ENCODE results near the gene WNT5B.
A peak's percentile ranks its signal among the peaks of the same experiment; 100 is the strongest.

WNT5B gene

DNA sequence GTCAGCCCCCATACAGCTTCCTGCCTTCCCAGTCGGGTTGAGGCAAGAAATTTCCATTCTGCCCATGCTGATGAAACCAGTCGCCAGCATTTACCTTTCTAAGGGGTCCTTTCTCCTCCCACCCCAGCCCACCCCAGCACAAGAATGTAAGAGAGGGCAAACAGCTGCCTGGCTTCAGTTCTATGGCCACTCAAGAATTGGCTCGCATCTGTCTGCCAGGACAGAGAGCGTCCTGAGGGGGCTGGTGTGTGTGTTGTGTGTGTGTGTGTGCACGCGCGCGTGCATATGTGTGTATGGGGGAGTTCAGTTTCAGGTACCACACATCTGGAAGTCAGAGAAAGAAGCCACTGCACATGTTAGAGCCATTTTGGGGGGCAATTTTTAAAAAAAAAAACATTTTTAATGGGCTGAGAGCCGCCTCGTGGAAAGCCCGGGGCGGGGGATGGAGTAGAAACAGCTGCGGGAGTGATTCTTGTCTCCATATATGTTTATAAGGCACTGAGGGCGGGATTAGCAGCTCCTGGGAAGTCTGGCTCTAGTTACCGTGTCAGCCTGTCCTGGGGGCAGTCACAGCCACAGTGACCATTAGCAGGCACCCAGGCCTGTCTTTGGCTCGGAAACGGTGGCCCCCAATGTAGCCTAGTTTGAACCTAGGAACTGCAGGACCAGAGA is at the start of gene WNT5B:
WNT5B (plus strand) TSS at position 566 of the 672 bp plus-strand sequence. CDS start 2,124 bp downstream, outside the sequence.
- DNase-seq = no peak

DNA sequence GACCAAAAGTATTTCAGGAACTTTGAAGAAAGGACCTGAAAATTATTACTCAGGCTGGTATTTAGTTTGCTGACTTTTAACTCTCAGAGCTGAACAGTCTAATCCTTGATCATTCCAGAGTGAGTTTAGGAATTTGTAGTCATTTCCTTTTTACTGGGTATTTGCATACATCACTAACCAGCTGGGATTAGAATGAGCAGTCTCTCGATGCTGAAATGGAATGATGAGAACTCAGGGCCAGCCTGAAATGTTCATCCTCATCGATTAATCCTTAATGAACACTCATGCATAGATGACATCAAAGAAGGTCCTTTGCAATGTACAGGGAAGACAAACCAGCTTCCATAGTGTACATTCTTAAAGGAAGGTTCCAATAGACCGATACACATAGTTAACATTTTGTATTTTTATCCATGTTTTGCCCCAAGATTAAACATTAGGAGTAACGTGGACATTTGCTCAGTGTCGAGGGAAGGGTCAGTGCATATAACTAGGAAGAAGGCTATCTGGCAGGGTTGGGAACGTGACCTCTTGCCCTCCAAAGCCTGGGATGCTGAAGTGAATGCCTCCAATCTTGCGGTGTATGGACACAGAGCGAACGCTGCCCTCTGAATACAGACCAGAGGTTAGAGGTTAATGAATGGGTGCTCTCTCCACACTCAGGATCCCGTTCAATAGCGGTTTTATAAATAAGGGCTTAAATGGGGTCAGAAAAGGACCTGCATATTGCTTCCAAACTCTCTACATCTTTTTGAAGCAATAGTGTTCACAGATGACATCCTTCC is 49.2 kb upstream of the WNT5B start:
- DNase-seq = no peak

GRCh38 chr12:1580526-1580925 is 48.5 kb upstream of the WNT5B start:
- no peak for DNase-seq

GRCh38 chr12:1581973-1582708 is 46.9 kb upstream of the WNT5B start:
- DNase-seq = no peak

DNA sequence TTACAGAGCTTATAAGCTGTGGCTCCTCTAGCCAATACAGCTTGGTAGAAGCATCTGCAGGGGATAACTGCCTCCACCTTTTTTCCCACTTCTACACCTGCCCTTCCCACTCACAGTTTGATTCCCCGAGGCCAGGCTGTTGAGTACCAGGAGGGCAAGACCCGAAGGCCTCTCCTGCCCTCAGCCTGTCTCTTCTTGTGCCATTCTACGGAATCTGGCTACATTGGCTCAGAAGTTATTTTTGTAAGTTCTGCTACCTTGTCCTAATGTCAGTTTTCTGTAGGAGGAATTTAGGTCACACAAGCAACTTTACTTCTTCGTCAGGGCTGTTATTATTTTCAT is 46.4 kb upstream of the WNT5B start:
- no peak for DNase-seq

GRCh38 chr12:1583421-1584078 is 45.5 kb upstream of the WNT5B start:
- DNase-seq = peak; percentile 89 to 94 (median 91)

- DNase-seq = no peak
These were observed 44.7 kb upstream of the WNT5B start for GRCh38 chr12:1584326-1584725.

- DNase-seq = no peak
These were observed 41.0 kb upstream of the WNT5B start for GRCh38 chr12:1587927-1588574.

DNA sequence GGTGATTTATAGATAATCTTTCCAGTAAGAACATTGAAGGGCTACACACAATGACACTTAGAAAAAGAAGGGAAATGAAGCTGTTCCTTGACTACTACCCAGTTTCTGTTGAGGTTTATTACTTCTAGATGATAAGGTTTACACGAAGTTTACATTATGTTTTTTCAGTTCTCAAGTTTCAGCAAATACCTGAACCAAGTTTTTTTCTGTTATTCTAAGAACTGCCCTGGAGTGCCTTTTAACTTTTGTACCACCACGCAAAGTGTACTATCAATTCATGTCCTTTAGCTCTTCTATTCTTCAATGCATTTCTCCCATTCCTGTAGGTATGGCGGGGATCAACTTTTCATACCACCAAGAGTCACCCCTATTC is 40.5 kb upstream of the WNT5B start:
- no peak for DNase-seq

GRCh38 chr12:1590221-1590979 is 38.6 kb upstream of the WNT5B start:
- DNase-seq = no peak

- DNase-seq = no peak
These were observed 38.0 kb upstream of the WNT5B start for GRCh38 chr12:1591034-1591433.

GRCh38 chr12:1591543-1591942 is 37.5 kb upstream of the WNT5B start:
- DNase-seq = no peak

- peak; percentile 60 to 67 (median 64) for DNase-seq
These were observed 36.4 kb upstream of the WNT5B start for GRCh38 chr12:1592444-1593173.

DNA sequence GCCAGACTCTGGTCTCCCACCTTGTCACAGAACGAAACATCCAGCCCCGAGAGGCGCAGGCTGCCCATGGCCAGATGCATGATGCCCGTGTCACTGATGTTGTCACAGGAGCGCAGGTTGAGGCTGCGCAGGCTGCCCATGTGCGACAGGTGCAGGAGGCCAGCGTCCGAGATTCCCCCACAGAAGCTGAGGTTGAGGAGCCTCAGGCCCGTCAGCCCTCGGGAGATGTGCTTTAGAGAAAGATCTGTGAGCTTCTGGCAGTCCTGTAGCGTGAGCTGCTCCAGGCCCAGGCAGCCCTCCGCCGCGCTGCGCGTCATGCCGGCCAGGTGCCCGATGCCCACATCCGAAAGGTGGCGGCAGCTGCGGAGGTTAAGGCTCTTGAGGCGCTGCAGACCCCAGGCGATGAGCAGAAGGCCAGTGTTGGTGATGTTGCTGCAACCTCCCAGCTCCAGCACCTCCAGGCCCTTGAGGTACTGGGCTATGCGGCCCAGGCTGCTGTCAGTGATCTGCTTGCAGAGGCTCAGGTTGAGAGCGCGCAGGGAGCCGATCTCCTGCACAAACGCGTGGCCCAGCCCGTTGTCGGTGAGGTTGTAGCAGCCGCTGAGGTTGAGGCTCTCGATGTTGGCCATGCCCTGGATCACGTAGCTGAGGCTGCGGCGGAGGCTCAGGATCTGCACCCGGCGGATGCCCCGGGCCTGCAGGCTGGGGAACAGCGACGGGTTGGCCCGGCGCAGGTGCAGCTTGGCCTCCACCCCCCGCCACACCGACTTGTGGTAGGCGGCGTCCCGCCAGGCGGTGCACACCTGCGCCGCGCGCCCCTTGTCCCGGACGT is 35.6 kb upstream of the WNT5B start:
- peak in 1 of 3 donors; percentile 24 for DNase-seq

DNA sequence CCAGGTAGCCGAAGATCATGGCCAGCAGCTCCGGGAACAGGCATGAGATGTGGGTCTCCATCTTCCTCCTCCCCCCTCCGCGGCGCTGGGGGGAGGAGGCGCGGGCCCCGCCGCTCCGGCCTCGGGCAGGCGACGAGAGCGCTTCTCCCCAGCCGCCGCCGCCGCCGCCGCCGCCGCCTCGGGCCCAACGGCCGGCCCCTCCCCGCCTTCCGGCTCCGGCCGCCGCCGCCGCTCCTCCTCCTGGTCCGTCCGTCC is 35.1 kb upstream of the WNT5B start:
- DNase-seq = no peak

GRCh38 chr12:1594261-1595025 is 34.6 kb upstream of the WNT5B start, which contains the start of gene FBXL14:
FBXL14 (minus strand) TSS chr12:1594581; CDS start chr12:1594066, 515 bp downstream.
- peak; percentile 87 to 94 (median 90) for DNase-seq

DNA sequence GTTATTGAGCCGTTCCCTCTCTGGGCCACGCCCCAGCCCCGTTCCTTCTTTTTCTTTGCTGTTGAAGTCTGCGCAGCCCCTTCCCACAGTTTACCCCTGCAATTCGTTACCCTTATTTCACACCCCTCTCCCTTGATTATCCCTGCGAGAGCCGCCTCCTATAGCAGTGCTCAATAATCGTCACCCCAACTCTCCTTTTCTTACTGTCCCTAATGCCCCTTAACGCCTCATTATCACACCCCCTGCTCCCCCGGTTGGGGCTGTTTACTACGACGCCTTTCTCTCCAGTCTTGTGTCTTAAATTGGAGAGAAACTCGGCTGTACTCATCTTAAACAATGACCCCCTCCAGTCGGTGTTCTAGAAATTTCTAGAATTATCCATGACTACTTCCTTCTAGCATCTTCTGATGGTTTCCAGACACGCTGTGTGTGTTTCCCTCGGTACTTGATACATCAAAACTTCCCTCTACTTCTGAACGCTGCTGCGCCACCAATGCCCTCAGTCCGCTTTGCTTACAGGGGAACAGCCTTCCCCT is 33.9 kb upstream of the WNT5B start:
- peak in 2 of 3 donors; percentile 21 to 34 for DNase-seq

GRCh38 chr12:1595690-1596347 is 33.2 kb upstream of the WNT5B start:
- DNase-seq = peak in 1 of 3 donors; percentile 26

GRCh38 chr12:1598757-1599156 is 30.3 kb upstream of the WNT5B start:
- no peak for DNase-seq
